HG02840 (cell line): ENCODE data around the gene NXNL1.

Experiments used
- ATAC-seq: cut with Tn5 transposase; IDR thresholded peaks from one replicate; pipeline ENCODE4 v1.9.1; 2021; ENCODE audit warnings: mild to moderate bottlenecking, moderate library complexity, moderate number of reproducible peaks; ENCODE audit not compliant: unreplicated experiment, low FRiP score

Gene NXNL1

DNA sequence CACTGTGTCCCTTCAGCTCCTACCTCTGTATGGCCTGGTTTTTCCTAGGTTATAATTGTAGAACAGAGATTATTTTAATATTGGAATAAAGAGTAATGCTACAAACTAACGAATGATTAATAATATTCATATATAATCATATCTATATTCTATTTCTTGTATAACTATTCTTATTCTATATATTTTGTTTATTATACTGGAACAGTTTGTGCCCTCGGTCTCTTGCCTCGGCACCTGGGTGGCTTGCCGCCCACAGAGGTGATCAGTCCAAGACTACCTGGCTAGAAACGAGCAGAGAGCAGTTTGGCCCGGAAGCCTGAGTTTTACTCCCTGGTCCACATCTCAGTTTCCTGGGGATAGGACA lies 5.7 kb upstream of the NXNL1 start:
- no peak for ATAC-seq

DNA sequence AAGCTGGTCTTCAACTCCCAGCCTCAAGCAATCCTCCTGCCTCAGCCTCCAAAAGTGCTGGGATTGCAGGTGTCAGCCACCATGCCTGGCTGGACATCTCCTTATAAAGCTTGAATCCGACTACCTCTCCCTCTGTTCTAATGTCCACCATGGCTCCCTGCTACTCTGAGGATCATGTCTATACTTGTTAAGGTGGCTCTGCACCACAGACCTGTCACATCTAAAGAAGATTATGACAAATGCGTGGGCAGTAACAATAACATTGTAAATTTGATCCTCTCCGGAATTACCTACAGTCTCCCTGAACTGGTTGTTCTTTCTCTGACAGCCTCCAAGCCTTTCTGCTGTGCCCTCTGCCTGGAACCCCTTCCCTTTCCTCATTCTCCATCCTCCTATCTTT lies 1.8 kb downstream of the NXNL1 start:
- ATAC-seq, result no peak

DNA sequence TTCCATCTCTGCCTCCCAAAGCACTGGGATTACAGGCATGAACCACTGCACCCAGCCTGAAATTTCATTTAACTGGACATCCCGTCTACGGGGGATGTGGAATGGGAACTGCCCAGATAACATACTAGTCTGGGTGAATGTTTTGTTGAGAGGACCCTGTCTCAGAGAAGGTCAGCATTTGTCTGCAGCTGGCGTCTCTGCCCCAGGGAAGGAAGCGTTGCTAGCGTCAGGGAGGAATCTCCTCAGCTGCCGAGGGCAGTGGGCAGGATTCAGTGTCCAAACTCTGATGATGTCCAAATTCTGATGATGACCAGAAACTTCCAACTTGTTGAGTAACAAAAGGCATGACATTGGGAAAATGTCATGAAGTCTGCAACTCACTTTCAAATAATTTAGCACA lies 3.1 kb downstream of the NXNL1 start:
- ATAC-seq, result no peak

DNA sequence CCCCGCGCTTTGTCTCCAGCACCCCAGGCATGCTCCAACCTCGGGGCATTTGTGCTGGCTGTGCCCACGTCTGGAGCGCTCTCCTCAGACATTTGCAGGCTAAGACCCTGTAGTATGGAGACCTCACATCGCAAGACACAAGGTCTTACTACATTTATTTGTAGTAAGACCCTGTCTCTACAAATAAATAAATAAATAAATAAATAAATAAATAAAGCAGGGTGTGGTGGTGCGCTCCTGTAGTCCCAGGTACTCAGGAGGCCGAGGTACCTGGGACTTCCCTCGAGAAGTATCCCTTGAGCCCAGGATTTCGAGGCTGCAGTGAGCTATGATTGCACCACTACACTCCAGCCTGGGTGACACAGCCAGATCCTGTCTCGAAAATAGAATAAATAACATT lies 4.6 kb downstream of the NXNL1 start:
- no peak for ATAC-seq

DNA sequence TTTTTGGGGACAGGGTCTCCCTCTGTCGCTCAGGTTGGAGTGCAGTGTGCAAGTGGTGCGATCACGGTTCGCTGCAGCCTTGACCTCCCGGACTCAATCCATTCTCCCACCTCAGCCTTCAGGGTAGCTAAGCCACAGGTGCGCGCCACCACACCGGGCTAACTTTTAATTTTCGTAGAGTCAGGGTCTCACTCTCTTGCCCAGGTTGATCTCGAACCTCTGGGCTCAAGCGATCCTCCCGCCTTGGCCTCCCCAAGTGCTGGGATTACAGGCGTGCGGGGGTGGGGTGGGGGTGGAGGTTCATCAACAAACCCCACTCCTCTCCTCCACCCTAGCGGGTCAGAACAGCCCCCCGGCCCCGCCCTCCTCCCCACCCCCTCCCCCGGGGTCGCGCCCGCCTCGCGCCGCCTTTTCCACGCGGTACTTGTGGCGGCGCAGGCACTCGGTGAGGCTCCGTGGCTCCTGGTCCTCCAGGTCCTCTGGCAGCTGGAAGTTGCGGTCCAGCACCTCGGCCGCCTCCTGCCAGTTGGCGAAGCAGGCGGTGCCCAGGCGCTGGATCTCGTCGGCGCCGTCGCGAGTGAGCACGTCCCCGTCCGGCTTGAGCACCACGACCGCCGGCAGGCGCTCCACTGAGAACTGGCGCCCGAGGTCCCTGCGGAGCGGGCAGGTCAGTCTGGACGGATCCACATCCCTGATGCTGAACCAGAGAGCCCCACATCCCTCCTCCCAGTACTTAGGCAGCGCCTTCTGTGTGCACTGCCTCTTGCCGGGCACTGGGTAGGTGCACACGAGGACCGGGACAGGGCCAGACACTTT lies 5.2 kb downstream of the NXNL1 start:
- ATAC-seq, result no peak

DNA sequence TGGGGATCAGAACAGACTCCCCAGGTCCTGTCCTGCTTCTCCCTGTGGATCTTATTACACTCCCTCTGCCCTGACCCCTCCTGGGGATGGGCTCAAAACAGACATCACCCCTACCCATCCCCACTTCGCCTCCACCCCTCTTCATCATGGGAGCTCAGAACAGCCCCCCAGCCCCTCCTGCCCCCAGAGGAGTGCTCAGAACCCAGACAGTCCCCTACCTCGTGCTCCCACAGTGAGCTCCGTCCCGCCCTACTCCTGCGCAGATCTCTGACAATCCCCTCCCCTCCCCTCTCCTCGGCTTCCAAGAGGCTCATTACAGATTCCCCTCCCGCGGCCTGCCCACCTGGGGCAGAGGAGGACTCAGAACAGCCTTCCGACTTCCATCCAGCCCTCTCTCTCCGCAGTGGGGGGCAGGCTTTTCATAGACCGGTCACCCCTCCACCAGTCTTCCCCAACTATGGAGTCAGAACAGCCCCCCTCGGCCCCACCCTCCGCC lies 6.1 kb downstream of the NXNL1 start:
- no peak for ATAC-seq

DNA sequence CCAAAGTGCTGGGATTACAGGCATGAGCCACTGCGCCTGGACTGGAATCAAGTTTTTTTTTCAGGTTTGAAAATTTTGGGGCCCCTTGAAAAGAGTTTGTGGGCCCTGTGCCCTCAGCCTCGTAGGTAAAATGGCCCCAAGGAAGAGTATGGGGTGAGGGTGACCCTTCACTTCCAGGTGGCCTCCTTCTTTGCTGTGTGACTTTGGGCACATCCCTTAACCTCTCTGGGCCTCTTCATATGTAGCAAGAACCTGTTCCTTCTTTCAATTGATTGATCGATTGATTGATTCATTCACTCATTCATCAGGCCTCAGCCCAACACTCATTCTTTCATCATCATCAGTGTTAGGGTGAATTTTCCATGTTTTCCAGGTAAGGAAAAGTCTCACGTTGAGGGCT lies 8.9 kb downstream of the NXNL1 start:
- ATAC-seq, result no peak

DNA sequence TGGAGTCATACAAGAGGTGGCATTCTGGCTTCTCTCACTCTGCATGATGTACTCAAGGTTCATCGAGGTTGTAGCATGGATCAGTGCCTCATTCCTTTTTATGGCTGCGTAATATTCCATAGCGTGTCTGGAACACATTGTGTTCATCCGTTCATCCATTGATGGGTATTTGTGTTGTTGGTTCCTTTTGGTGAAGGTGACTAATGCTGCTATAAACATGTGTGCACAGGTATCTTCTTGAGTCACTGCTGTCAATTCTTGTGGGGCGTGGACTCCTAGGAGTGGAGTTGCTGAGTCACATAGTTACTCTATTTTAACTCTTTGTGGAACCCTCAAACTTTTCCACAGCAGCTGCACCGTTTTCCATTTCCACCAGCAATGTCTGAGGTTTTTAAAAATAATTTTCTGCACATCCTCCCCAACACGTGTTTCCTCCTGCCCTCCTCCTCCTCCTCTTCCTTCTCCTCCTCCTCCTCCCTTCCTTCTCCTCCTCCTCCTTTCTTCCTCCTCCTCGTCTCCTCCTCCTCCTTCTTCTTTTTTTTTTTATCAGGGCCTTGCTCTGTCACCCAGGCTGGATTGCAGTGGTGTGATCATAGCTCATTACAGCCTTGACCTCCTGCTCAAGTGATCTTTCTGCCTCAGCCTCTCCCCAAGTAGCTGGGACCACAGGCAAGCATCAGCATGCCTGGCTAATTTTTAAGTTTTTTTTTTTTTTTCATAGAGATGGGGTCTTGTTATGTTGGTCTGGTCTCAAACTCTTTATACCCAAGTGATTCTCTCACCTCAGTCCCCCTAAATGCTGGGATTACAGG lies 10.3 kb downstream of the NXNL1 start:
- no peak for ATAC-seq

DNA sequence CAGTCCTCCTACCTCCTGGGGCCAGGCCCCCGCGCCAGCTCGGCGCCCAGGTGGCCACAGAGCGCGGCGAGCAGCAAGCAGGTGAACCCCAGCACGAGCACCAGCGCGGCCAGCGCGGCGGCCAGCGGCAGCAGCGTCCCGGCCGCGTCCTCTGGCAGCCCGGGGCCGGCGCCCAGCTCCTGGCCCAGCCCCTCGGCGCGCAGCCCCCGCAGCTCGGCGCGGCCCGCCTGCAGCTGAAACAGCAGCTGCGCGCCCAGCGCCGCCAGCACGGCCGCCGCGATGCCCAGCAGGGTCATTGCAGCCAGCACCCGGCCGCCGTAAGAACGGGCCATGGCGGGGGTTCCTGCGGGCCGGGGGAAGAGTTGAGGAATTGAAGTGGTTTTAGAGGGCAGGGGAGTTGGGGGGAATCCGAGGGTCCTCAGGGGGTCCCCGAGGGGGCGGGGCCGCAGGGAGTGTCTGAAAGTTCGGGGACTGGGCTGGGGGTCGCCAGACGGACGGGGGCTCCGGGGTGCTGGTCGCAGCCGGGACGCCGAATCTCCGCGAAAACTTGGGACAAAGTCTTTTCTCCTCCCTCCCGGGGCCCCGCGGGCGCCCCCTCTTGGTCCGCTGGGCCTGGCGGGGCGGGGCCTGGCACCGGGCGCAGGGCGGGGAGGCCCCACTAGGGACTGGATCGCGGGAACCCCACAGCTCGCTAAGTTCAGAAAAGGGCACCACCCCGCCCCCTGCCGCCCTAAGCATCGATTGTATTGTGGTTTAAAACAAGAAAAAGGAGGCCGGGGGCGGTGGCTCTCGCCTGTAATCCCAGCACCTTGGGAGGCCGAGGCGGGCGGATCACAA lies 12.4 kb downstream of the NXNL1 start, which contains the start of gene TMEM221:
Gene TMEM221 (minus strand): TSS at position 538 of the 837 bp plus-strand sequence. CDS start 206 bp downstream, at position 332.
- no peak for ATAC-seq

DNA sequence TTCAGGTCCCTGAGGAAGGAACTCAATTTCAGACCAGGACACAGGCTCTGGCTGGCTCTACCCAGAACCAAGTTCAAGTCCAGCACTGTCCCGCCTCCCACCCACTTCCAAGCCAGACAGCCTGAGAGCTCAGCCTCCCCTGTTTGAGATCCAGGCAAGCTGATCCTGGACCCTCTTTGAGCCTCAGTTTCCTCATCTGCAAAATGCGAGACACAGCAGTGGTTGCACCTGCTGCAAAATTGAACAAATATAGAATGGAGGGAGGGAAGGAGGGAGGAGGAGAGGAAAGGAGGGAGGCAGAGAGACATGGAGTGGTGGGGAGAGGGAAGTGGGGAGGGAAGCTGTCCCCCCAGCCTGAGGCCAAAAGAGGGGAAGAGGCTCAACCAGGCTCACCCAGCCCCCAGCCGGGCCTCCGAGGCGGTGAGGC lies 13.0 kb downstream of the NXNL1 start:
- ATAC-seq, result no peak

DNA sequence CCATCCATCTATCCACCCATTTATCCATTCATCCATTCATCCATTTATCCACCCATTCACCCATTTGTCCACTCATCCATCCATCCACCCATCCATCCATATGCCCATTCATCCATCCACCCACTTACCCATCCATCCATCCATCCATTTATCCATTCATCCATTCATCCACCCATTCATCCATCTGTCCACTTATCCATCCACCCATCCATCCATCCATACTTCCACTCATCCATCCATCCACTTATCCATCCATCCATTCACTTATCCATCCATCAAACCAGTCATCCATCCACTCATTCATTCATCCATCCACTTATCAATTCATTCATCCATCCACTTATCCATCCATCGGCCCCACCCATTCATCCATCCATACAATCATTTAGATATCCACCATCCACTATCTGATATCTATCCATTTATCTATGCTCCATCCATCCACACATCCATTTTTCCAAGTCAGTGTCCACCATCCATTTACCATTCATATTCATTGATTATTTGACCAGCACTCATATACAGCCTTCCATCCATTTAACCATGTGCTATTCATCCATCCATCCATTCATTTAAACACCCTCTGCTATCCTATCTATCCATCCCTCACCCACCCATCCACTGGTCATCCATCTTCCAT lies 15.1 kb downstream of the NXNL1 start:
- ATAC-seq, result no peak

DNA sequence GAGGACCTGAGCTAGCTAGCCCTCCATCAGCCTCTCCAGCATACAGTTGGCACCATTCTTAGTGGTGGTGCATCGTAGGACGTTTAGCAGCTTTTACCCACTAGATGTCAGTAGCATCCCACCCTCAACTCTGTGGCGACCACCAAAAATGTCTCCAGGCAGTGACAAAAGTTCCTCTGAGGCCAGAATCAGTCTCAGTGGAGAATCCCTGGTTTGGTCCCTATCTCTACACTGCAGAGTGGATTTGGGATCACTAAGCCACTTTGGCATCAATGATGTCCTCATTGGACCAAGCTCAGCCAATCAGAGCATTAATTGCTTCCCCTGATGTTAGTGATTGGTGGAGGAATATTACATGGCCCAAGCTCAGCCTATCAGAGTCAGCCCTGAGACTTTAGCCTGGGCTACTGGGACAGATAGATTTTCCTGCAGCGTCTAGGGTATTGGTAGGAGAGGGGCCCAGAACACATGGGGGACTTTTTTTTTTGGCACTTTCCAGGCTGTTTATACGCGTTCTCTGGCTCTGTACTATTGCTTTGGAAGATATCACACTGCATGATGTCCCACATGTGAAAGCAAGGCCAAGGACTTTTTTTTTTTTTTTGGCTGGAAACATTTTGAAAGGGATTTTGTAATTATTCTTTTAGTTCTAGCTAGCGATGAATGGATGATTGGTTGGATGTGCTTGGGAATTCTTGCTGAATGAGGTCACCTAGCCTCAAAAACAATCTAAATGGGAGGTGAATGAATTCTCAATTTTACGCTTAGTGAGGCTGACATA lies 19.3 kb downstream of the NXNL1 start:
- ATAC-seq, result no peak

DNA sequence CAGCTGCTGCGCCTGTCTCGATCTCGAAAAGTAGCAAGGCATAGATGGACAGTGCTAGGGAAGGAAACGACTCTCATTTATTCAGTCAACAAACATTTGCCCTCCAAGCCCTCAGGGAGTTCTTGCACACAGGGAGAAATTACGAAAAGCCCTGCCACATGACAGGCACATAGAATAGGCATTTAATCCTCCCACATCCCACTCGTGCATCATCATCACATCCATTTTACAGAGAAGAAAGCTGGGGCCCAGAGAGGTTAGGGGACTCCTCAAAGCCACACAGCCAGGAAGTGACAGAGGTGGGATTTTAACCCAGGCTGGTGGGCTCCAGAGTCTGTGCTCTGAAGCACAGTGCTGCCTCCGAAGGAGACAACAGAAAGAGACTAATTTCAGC lies 23.9 kb downstream of the NXNL1 start:
- ATAC-seq, result no peak

DNA sequence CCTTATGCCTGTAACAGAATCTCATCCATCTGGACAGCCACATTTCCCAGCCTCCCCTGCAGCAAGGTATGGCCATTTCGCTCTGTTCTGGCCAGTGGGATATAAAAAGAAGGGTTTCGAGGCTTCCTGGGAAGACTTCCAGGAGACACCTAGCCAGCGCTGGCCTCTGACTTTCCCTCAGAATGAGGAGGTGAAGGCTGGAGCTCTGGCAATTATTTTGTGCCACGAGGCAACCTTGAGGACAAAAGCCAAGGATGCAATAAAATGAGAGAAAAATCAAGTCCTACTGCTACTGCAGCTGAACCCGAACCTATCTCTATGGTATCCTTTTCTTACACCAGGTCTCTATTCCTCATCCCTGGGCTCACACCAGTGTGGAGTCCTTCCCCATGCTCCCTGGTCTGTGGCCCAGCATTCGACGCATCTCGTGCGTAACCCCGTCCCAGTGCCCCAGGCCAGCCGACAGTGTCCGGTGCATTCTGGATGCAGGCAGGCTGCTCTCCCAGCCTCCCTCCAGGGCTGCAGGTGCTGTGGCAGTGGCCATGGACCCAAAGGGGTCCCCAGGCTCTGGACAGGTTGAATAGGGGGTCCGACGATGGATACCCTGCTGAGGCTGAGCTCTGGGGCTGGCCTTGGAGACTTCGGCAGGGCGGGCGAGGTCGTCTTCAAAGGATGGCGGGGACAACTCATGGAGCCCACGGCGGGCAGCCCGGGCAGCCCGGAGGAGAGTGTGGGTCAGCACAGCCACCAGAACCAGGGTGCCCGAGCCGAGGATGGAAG lies 24.4 kb downstream of the NXNL1 start:
- no peak for ATAC-seq

DNA sequence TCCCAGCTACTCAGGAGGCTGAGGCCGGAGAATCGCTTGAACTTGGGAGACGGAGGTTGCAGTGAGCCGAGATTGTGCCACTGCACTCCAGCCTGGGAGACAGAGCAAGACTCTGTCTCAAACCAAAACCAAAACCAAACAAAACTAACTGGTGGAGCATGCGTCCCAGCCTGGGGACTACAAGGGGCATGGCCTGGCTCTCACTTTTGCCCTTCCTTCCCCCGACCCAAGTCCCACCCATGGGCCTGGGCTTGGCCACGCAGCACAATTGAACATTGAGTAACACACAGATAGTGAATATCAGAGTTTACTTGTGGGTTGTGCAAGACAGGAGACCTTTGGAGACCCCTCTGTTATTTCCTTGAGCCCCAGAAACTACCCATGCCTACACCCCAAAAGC lies 25.5 kb downstream of the NXNL1 start:
- no peak for ATAC-seq

DNA sequence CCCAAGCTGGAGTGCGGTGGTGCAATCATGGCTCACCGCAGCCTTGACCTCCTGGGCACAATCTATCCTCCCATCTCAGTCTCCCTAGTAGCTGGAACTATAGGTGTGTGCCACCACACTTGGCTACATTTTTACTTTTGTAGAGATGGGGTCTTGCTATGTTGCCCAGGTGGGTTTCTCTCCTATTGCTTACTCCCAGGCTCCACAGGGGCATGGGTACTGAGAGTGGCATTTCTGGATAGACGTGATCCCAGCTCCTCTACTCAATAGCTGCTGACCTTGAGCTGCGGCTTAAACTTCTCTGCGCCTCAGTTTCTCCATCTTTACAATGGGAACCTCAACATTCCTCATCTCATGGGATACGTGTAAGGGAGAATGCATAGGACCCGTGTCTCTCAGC lies 29.3 kb downstream of the NXNL1 start:
- no peak for ATAC-seq

DNA sequence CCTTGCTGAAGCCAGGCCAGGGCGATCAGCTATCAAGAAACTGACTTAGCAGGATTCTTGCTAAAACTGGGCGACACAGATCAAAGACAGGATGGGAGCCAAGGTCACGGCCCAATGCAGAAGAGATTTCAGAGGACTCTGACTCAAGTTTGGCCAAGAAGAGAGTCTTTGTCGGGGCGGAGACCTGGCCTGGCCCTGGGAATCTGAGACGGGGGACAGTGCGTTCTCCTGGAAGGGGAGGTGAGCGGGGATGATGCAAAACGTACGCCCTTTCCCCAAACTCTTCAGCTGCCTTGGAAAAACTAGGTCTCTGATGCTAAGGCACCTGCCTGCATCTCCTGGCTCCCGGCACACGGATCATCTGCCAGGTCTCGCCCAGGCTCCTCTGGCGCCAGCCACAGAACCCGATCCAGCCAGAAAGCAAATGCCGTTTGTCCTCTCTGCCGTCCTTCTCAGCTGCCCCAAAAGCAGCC lies 31.0 kb downstream of the NXNL1 start:
- ATAC-seq, result no peak

DNA sequence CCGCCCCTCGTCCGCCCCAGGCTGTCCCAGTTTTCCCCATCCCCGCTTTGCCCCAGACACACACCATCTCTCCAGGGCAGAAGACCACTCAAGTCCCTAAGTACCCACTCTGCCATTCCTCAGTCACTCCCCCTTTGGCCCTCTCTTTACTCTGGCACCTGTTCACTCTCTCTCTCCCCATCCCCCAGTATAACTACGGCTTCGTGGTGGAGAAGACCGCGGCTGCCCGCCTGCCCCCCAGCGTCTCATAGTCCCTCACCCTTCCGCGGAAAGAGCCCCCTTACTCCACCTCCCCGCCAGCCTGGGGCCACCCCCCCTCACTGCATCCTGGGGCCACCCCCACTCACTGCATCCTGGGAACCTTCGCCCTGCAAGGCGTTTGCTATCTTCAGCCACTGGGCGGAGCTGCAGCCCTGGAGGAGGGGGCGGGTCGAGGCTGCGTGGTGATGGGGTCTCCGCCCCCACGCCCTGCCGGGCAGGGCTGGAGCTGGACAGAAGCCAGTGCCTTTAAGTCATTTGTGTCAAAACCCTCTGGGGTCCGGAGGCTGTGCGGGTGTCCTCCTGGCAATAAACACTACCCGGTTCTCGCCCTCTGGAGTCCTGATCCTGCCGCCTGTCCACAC lies 35.9 kb downstream of the NXNL1 start:
- ATAC-seq, result no peak
